Urothelium cell line (cell line): ENCODE data around the gene ZNF124.

Experiments used
- DNase-seq: peaks from one replicate; pipeline ENCODE4 v3.0.0; 2011; ENCODE audit warnings: low spot score, mixed read lengths
- FAIRE-seq: peaks from 2 replicates; lab custom pipeline; 2011; peaks lifted over from hg19 to GRCh38; lab: Jason Lieb, UNC

ZNF124 gene

GRCh38 chr1:247114351-247115140, 57.3 kb downstream of the ZNF124 start:
- no peak for FAIRE-seq
- DNase-seq, result no peak

GRCh38 chr1:247113733-247114271, 58.0 kb downstream of the ZNF124 start:
- no peak for DNase-seq
- no peak for FAIRE-seq

DNA sequence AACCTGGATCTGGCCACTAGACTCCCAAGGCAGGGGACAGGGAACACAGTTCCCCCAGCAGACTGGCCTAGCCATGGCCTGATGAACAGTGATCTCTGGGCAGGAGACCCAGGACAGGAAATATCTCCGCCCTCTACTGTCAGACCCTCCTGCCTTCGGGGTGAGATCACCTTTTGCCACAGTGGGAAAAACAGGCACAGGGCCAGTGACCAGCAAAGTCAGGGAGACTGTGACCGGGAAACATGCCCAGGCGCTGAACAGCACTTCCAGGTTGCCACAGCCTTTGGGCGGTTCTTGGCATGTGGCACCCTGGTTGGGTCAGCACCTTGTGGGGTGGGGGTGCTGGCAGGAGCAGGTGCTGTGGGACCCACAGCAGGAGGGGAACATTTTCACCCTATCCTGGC, 58.7 kb downstream of the ZNF124 start:
- FAIRE-seq (no peak), DNase-seq (peak; percentile 45)

DNA sequence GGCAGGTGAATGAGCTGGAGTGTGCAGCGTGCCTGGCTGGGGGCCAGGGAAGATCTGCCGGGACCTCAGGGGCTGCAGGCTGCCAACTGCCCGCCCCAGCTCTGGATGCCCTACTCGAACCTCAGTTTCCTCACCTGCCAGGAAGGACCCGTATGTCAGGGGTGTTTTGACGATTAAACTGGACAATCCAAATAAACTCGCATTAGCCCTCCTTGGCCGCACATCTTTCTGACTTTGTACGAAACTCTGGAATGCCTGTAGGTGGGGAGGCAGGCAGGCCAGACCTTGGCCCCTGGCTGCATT, 59.4 kb downstream of the ZNF124 start:
- DNase-seq (no peak), FAIRE-seq (no peak)

GRCh38 chr1:247111700-247112478, 59.9 kb downstream of the ZNF124 start:
- DNase-seq, result no peak
- FAIRE-seq, result no peak

- FAIRE-seq (no peak), DNase-seq (no peak)
These were observed 60.5 kb downstream of the ZNF124 start for GRCh38 chr1:247111259-247111699.

GRCh38 chr1:247110627-247111258, 61.1 kb downstream of the ZNF124 start:
- FAIRE-seq, result no peak
- no peak for DNase-seq

DNA sequence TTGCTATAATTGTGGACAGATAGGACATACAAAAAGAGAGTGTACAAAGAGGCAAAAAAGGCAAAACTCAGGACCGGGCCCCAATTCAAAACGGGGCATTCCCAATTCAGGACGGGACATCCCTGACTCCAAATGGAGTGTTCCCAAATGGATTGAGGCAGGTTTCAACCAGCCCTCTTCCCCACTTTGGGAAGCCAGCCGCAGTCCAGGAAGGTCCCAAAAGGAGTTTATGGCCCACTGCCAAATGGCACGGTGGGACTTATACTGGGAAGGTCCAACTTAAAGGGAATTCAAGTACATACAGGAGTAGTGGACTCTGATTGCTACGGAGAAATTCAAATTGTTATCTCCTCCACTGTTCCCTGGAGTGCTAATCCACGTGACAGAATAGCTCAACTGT, 64.1 kb downstream of the ZNF124 start:
- FAIRE-seq, result no peak
- DNase-seq, result no peak

DNA sequence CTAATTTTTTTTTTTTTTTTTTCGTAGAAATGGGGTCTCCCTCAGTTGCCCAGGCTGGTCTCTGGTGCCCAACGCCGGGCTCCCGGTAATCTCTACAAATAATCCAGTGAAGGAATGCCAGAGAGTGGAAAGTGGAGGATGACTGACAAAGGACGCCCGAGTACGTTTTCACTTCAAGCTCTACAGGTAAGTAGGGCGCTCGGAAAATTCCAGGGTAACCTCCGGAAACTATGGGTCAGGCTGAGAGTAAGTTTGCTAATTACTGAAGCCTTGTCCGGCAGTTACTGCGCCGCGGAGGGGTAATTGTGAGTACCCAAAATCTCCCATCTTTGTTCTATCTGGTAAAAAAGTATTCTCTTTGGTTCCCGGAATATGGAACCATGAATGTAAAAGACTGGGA, 65.9 kb downstream of the ZNF124 start:
- DNase-seq, result no peak
- FAIRE-seq, result no peak
